Cardiac muscle cell (in vitro differentiated cells and primary cell): ENCODE results near the gene STX18. TPM values are rescaled to one million over a fixed set of nuclear protein-coding genes. Genes with fewer than 3 reads are reported as not detected.

Source experiments
- DNase-seq, 2 donors: peaks; one replicate each; pipeline versions ENCODE4 v3.0.0 to v3.0.0-alpha.2; 2010 to 2017; ENCODE audit warnings: low read depth in 1 of 2, low spot score in 1 of 2
- H3K27ac ChIP-seq: fragments of 200-600 bp; sonication (generic); 2 replicates; pipeline ENCODE4 v1.5.1; 2016
- H3K27me3 ChIP-seq: fragments of 200-600 bp; sonication (generic); 2 replicates; pipeline ENCODE4 v1.6.0; 2016; ENCODE audit warnings: control low read depth
- H3K36me3 ChIP-seq: fragments of 200-600 bp; sonication (generic); 2 replicates; pipeline ENCODE4 v1.5.1; 2016; ENCODE audit warnings: control low read depth
- H3K4me1 ChIP-seq: fragments of 200-600 bp; sonication (generic); 2 replicates; pipeline ENCODE4 v1.8.1; 2017; ENCODE audit warnings: low read depth, mild to moderate bottlenecking, mixed run types
- H3K4me3 ChIP-seq: fragments of 200-600 bp; sonication (generic); 2 replicates; pipeline ENCODE4 v1.5.1; 2016; ENCODE audit warnings: mild to moderate bottlenecking
- H3K9me3 ChIP-seq: fragments of 200-600 bp; sonication (generic); 2 replicates; pipeline ENCODE4 v1.5.1; 2017; ENCODE audit warnings: low read depth, mild to moderate bottlenecking, control low read depth
- polyA plus RNA-seq: library from polyadenylated mRNA; unstranded; fragments of >200 nt; fragmentation: Nextera tagmentation; extraction: Ambion mirVana; gene quantifications from 2 replicates; pipeline ENCODE4 v1.2.1, GENCODE V29; 2016
- total RNA-seq: library from RNA; depleted of rRNA; stranded (reverse); fragments of >200 nt; gene quantifications from 2 replicates; pipeline ENCODE4 v1.2.3, GENCODE V29; 2016
- TF ChIP-seq, protein P1 (sequence below): IDR thresholded peaks from 2 replicates; pipeline ENCODE4 v1.5.1; 2012; ENCODE audit warnings: low read depth, mild to moderate bottlenecking, low read length

STX18 gene
- total and polyA plus RNA-seq, 2 experiments from 2014 or later: 29.8 to 63.3 TPM

GRCh38 chr4:4488405-4489404 is 53.1 kb downstream of the STX18 start:
- no peaks in the 10 kb centered on the region for H3K36me3 ChIP-seq
- H3K9me3 ChIP-seq: no peaks in the 10 kb centered on the region
- TF ChIP-seq, protein P1, sequence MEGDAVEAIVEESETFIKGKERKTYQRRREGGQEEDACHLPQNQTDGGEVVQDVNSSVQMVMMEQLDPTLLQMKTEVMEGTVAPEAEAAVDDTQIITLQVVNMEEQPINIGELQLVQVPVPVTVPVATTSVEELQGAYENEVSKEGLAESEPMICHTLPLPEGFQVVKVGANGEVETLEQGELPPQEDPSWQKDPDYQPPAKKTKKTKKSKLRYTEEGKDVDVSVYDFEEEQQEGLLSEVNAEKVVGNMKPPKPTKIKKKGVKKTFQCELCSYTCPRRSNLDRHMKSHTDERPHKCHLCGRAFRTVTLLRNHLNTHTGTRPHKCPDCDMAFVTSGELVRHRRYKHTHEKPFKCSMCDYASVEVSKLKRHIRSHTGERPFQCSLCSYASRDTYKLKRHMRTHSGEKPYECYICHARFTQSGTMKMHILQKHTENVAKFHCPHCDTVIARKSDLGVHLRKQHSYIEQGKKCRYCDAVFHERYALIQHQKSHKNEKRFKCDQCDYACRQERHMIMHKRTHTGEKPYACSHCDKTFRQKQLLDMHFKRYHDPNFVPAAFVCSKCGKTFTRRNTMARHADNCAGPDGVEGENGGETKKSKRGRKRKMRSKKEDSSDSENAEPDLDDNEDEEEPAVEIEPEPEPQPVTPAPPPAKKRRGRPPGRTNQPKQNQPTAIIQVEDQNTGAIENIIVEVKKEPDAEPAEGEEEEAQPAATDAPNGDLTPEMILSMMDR: peak; percentile 94
- no peak overlapping the region for H3K27ac ChIP-seq
- no peak overlapping the region for H3K4me3 ChIP-seq
- H3K4me1 ChIP-seq: no peaks in the 10 kb centered on the region
- H3K27me3 ChIP-seq: no peaks in the 10 kb centered on the region
- peak; percentile 71 to 88 for DNase-seq

DNA sequence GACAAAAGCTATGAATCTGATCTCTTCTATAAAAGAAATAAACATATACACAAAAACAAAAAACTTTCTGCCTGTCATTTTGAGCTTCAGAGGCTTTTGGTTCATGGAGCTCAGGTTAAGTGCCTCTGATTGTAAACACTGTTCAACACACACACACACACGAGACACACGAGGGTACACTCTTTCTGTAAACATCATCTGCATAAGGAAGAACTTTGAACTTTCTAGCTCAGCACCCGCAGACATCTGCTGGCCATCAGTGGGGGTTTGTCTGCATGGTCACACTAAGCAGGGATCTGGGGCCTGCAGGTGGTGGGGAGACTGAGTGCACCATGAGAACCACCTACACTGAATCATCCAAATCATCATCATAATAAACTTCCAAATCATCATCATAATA is 54.9 kb downstream of the STX18 start:
- no peaks in the 10 kb centered on the region for H3K36me3 ChIP-seq
- no peaks in the 10 kb centered on the region for H3K27me3 ChIP-seq
- TF ChIP-seq, protein P1: no peak
- no peak for DNase-seq
- no peaks in the 10 kb centered on the region for H3K4me1 ChIP-seq
- no peak overlapping the region for H3K27ac ChIP-seq
- no peak overlapping the region for H3K4me3 ChIP-seq
- no peaks in the 10 kb centered on the region for H3K9me3 ChIP-seq

GRCh38 chr4:4485806-4486205 is 56.0 kb downstream of the STX18 start:
- no peaks in the 10 kb centered on the region for H3K27me3 ChIP-seq
- no peak for DNase-seq
- TF ChIP-seq, protein P1: no peak
- no peaks in the 10 kb centered on the region for H3K9me3 ChIP-seq
- no peaks in the 10 kb centered on the region for H3K36me3 ChIP-seq
- H3K4me3 ChIP-seq: no peak overlapping the region
- no peaks in the 10 kb centered on the region for H3K4me1 ChIP-seq
- no peak overlapping the region for H3K27ac ChIP-seq

- Histone ChIP-seq H3K27ac (peak overlapping the region; percentile 38), H3K9me3 (no peaks in the 10 kb centered on the region), H3K36me3 (no peaks in the 10 kb centered on the region), H3K4me1 (no peaks in the 10 kb centered on the region), H3K27me3 (no peaks in the 10 kb centered on the region), H3K4me3 (no peak overlapping the region)
- DNase-seq: no peak
- TF ChIP-seq, protein P1: no peak
Measured at GRCh38 chr4:4481399-4481994, 60.4 kb downstream of the STX18 start.

DNA sequence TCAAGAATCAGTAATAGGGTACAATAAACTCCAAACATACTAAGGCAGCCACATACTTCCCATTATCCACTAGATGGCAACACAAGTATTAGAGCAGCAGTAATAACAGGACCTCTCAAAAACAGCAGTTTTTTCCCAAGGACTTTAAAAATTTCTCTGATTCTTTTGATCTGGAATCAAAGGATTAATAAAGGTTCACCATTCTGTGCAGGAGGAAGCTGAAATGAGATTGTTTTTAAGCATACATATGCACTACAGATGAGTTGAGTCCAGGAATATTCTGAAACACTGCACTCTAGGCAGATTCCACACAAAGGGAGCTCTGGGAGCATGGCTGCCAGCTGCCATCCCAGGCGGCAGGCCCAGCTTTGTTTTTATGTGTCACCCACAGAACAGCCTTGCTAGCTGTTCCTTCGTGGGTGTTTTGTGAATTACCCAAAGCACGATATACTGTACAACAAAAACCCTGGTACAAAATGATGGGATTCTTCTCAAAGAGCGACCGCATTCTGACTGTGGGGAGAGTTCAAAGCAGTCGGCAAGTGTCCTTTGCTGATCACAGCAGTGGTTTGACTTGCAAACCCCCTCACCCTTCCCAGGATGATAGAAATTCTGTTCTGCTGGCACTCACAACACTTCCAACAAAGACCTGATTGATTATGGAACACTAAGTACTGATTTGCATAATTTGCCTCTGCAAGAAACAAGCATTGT is 61.0 kb downstream of the STX18 start:
- Histone ChIP-seq H3K9me3 (no peaks in the 10 kb centered on the region), H3K27ac (peak overlapping the region; percentile 38), H3K4me1 (no peaks in the 10 kb centered on the region), H3K36me3 (no peaks in the 10 kb centered on the region), H3K27me3 (no peaks in the 10 kb centered on the region), H3K4me3 (no peak overlapping the region)
- peak in 1 of 2 donors; percentile 13 for DNase-seq
- TF ChIP-seq, protein P1: peak; percentile 57
